Measurements from ENCODE around the gene NLRP2B.

- TF ChIP-seq CTCF (IDR thresholded peaks at IDR 0.05; ENCODE audit: low read depth, low read length) (no peak), EZH2phosphoT487 (IDR thresholded peaks at IDR 0.05; ENCODE audit: low read depth) (no peak)
These were observed 33.0 kb downstream of the NLRP2B start for GRCh38 chrX:57647020-57647419.

All from OCI-LY3 (cell line).